Measurements from ENCODE around the gene PNPLA2.

PNPLA2 gene

DNA sequence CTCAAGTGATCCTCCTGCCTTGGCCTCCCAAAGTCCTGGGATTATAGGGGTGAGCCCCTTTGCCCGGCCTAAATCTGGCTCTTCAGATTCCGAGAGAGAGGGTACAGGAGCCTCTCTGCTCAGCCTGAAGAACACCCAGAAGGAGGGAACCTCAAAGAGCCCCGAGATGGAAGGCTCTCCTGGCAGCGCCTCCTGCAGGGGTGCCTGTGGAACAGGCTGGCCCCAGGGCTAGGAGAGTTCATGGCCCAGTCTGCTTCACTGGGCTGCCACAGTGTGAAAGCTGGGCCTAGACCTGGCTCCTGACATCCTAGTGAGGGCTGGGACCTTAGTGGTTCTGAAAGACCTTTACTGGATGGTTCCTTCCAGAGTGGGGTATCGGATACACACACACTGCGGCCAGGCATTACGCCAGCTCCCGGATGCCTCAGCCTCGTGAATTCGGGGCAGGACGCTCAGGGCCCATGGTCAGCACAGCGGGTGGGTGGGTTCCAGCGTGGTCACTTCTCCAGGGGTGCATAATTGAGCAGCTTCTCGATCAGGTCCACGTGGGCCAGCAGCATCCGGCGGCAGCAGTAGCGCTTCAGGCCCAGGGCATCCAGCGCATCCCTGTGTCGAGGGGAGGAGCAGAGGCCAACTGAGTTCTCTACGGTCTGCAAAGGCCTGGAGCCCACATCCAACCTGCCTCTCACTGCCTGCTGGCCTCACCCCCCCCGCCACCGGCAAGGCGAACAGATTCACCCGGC is 21.3 kb downstream of the PNPLA2 start:
- peaks cover 16% of the 10 kb centered on the region for H3K36me3 ChIP-seq
- no peak overlapping the region for H3K4me3 ChIP-seq (ENCODE audit: low read depth, low read length)
- no peaks in the 10 kb centered on the region for H3K27me3 ChIP-seq
- no peaks in the 10 kb centered on the region for H3K9me3 ChIP-seq
- H3K4me1 ChIP-seq: peaks cover 1% of the 10 kb centered on the region
- peak; percentile 27; the same call in 1 of the 2 replicates for TF ChIP-seq CTCF (IDR thresholded peaks at IDR 0.05; ENCODE audit: low read depth, low read length)
- DNase-seq: no peak

- TF ChIP-seq CTCF (IDR thresholded peaks at IDR 0.05; ENCODE audit: low read depth, low read length): no peak
- H3K4me1 ChIP-seq: peaks cover 3% of the 10 kb centered on the region
- peaks cover 16% of the 10 kb centered on the region for H3K36me3 ChIP-seq
Measured at GRCh38 chr11:841981-842369, 23.3 kb downstream of the PNPLA2 start.

GRCh38 chr11:842370-843002 is 23.8 kb downstream of the PNPLA2 start, which contains the start of the genes POLR2L and TSPAN4:
Gene POLR2L, minus strand, starts transcription at chr11:842529. Its CDS starts 21 bp downstream, at chr11:842508.
Gene TSPAN4, plus strand, starts transcription at chr11:842852. Its CDS starts 7,453 bp downstream, at chr11:850305.
- Histone ChIP-seq H3K4me1 (peaks cover 3% of the 10 kb centered on the region), H3K36me3 (peaks cover 16% of the 10 kb centered on the region), H3K4me3 (ENCODE audit: low read depth, low read length) (peak within 1 kb of the TSS; percentile 77), H3K9me3 (no peaks in the 10 kb centered on the region), H3K27me3 (no peaks in the 10 kb centered on the region)
- TF ChIP-seq CTCF (IDR thresholded peaks at IDR 0.05; ENCODE audit: low read depth, low read length): no peak
- peak; percentile 84 for DNase-seq

More at GRCh38 chr11:841981-842369, 23.3 kb downstream of the PNPLA2 start:
- Histone ChIP-seq H3K4me3 (ENCODE audit: low read depth, low read length) (peak overlapping the region; percentile 77), H3K9me3 (no peaks in the 10 kb centered on the region), H3K27me3 (no peaks in the 10 kb centered on the region)
- DNase-seq: no peak

- Histone ChIP-seq H3K36me3 (peaks cover 16% of the 10 kb centered on the region), H3K4me3 (ENCODE audit: low read depth, low read length) (peak overlapping the region; percentile 77), H3K9me3 (no peaks in the 10 kb centered on the region), H3K27me3 (no peaks in the 10 kb centered on the region), H3K4me1 (peaks cover 3% of the 10 kb centered on the region)
- TF ChIP-seq CTCF (IDR thresholded peaks at IDR 0.05; ENCODE audit: low read depth, low read length): no peak
- DNase-seq: no peak
Measured at GRCh38 chr11:843086-843734, 24.5 kb downstream of the PNPLA2 start.

DNA sequence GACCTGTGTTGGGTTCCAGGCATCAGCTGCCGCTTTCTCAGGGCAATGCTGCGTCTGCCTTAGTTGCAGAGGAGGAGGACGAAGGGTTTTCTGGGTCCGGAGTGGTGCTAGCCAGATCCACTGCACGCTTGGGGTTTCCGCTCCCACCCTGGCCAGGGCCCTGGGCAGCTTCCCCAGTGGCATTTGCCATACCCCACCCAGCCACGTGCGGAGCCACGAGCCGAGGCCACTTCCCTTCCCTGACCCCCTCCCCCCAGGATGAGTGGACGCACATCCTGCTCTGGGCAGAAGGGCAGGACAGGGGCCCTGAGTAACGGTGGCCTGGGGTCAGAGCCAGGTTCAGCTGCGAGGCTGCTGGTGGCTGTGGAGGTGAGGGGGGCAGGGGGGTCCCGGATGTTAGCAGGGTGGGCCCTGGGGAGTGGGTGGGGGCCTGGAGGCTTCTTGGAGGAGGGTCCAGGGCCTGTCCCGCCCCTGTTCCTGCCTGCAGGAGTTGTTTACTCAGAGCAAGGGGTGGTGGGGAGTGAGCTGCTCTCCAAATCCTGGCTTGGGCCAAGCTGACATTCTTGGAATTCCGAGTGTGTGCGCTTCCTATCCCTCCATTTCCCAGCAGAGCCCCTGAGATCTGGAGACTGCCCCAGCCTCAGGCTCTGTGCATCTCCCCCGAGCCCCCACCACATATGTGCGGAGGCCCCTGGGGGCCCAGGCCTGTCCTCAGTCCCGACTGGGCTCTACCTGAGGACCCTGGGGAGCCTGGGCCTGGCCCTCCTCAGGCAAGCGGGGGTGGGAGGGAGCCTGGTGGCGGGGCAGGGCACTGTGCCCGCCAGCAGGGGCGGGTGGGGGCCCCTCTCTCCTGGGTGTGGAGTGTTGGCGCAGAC is 25.3 kb downstream of the PNPLA2 start:
- TF ChIP-seq CTCF (IDR thresholded peaks at IDR 0.05; ENCODE audit: low read depth, low read length): no peak
- peak overlapping the region; percentile 77 for H3K4me3 ChIP-seq (ENCODE audit: low read depth, low read length)
- H3K9me3 ChIP-seq: no peaks in the 10 kb centered on the region
- peaks cover 8% of the 10 kb centered on the region for H3K4me1 ChIP-seq
- peaks cover 9% of the 10 kb centered on the region for H3K36me3 ChIP-seq
- no peaks in the 10 kb centered on the region for H3K27me3 ChIP-seq
- no peak for DNase-seq
